GM19468 (cell line): ENCODE measurements around the gene NSL1.
A peak's percentile ranks its signal among the peaks of the same experiment; 100 is the strongest.
"Not testable (repeated sequence)": the region's sequence is repeated elsewhere in the genome, so short reads cannot be mapped to it uniquely, and the experiment has no call there.

Experiments used
- ATAC-seq: cut with Tn5 transposase; IDR thresholded peaks from one replicate; pipeline ENCODE4 v1.9.1; 2021; ENCODE audit warnings: mild to moderate bottlenecking, moderate library complexity, moderate number of reproducible peaks; ENCODE audit not compliant: unreplicated experiment; ENCODE audit errors: extremely low read depth

NSL1 gene

DNA sequence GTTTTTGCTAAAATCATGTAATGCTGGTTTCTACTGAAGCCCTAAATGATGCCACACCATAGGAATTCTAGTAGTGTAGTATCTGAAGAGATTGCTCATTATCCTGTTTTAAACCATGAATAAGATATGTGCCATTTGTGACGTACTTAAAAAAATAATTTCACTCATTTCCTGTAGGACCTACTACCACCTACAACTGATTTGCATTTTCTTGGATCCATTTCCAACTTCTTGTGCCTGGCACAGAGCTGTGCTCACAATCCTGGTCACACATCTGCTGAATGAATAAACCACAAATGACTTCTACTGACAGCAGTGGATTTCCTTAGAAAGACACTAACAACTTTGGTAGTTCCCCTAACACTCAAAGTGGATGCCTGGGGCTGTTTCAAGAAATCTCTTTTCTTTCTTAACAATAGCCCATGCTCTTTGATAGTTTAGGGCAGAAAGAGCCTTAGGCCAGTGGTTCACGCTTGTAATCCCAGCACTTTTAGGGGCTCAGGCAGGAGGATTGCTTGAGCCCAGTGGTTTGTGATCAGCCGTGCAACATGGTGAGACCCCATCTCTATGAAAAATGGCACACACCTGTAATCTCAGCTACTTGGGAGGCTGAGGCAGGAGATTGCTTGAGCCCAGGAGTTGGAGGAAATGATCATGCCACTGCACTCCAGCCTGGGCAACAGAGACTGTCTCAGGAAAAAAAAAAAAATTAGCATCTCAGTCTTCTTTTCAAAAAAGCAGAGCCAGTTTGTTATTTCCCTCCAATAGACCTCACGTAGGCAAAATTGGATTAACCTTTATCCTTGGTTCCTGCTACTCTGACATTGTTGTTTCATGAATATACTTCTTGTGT, 78.9 kb downstream of the NSL1 start:
- no peak for ATAC-seq

GRCh38 chr1:212711974-212712373, 79.6 kb downstream of the NSL1 start:
- not testable (repeated sequence) for ATAC-seq

DNA sequence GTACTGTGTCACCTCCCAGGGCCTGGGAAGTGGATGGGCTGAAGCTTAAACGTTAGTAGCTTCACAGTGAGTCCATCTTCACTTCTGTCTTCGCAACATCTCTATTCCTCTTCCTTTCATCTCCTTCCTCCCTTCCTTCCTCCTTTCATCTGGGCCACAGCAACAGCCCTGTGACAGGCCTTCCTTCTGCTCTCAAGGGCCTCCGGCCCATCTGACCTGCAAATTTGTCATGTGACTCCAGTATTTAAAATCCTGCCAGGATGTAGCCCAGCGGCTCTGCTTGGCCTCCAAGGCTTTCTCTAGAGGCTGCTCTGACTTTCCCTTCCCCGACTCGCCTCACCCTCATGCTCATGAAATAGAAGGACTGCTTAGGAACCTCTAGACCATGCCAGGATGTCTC, 81.0 kb downstream of the NSL1 start:
- no peak for ATAC-seq

DNA sequence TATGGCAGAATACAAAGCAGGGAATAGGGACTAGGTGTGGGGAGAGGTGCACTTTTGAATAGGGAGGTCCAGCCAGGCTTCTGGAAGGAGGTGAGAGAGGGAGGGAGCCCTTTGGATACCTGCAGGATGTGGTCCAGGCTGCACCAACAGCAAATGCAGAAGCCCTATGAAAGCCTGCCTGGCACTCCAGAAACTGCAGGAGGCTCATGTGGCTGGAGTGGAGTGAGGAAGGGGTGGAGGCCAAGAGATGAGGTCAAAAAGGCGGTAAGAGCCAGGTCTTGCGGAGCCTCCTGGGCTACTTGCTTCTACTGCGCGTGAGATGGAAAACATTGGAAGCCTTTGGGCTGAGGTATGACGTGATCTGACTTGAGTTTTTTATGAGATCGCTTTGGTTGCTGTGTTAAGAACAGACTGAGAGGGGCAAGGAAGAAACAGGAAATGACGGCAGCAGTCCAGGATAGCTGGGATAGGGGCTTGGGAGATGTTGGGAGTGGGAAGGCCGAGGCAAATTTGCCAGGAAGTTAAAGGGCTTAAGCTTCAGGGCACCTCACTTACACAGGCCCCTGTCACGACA, 87.5 kb downstream of the NSL1 start:
- ATAC-seq = no peak

DNA sequence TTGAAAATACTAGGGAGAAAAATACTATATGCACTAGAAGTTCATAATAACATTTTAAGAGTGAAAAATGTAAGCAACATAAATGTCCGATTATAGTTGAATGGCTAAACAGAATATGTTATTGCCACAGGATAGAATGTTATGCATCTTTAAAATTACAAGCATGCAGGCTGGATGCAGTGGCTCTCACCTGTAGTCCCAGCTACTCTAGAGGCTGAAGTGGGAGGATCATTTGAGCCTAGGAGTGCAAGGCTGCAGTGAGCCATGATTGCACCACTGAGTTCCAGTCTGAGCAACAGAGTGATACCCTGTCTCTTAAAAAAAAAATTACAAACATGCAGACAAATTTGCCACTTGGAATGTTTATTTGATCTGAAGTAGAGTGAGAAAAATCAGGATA, 88.9 kb downstream of the NSL1 start:
- ATAC-seq = no peak

GRCh38 chr1:212701910-212702309, 89.7 kb downstream of the NSL1 start:
- ATAC-seq = no peak

GRCh38 chr1:212700892-212701819, 90.4 kb downstream of the NSL1 start:
- ATAC-seq = peak; percentile 22

- ATAC-seq = no peak
Measured at GRCh38 chr1:212700223-212700891, 91.2 kb downstream of the NSL1 start.

DNA sequence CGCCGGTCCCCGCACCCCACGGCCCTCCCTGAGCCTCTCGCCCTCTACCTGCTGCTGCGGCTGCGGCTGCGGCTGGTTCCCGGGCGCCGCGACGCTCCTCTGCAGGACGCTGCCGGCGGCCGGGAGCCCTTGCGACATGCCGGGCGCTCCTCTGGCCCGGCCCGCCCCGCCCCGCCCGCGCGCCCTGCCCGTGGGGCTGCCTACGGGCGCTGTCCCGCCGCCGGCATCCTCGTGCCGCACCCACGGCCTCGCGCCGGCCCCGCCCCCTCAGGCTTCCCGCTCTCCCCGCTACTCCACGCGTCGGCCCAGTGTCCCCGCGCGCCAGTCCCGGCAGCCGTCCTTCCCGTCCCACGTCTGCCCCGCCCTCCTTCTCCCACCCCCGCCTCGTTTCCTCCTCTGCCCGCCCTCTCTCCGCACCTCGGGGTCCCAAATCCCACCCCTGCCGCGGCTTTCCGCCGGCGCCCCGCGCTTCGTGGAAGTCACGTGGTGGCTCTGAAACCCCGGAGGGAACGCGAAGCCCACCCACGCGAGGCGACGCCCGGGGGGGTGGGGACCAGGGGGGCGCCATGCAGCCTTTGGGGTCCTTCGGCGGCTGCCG, 91.9 kb downstream of the NSL1 start, which contains the start of gene BATF3:
BATF3 (minus strand) TSS at position 216 of the 598 bp plus-strand sequence; CDS start at position 138, 78 bp downstream.
- no peak for ATAC-seq

GRCh38 chr1:212699104-212699624, 92.4 kb downstream of the NSL1 start:
- no peak for ATAC-seq

- ATAC-seq = no peak
Measured at GRCh38 chr1:212698467-212699103, 93.0 kb downstream of the NSL1 start.

GRCh38 chr1:212696721-212697331, 94.8 kb downstream of the NSL1 start:
- ATAC-seq = no peak

DNA sequence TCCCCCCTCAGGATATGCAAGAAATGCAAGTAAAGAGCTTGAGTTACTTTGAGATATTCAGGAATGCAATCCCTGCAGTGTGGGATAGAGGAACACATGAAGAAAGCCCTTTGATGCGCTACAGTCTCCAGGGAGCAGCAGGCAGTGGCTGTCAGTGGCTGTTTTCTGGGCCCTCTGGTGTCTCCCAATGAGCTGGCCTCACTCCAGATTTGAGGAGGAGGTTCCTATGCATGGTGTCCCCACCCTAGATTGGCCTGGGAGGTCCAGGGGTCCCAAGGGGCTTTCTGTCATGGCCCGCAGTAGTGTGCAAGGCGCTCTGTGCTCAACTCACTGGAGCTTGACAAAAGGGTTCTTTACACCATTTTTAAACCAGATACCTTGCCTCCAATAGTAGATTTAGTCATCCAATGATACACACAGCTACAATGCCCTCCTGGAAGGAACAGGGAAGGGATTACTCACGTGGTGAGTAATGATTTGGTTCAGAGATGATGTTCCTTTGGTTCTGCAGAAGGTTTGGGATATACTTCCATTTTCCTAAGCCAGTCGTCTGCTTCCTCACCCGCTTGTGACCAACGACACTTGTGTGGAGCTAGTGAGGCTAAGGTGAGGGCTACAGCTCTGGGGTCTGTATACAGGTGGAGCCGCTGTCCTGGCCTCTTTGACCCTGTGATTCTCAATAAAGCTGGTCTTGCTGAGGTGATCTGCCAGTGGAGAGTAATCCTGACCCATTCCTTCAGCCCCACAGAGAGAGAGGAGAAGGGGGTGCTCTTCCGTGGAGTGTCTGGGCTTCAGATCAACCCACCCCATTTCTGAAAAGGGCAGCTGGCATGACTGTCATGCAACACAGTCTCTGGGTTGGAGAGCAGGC, 98.6 kb downstream of the NSL1 start:
- no peak for ATAC-seq

DNA sequence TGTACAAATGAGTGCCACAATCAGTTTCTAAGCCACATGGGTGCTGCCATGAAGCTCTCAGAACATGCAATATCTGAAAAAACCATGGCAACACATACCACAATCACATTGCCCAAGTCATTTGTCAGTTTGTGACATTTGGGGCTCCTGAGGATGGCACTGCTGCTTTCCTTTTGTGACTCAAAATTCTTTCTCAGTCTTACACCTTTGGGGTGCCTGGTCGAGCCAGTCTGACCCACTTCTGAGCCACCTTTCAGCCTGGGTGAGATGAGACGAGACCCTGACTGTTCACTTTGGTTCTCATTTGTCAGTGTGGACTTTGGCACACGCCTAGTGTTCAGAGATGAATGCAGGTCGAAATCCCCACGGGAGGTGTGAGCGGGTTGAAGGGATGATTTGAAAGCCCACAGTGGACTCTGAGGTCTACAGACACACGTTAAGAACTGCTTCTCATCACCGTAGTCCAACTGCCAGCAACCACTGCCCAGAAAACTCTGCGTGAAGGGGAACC, 100.0 kb downstream of the NSL1 start:
- ATAC-seq = peak; percentile 29

GRCh38 chr1:212690816-212691403, 100.7 kb downstream of the NSL1 start:
- ATAC-seq = no peak

- ATAC-seq = no peak
Measured at GRCh38 chr1:212689758-212690529, 101.6 kb downstream of the NSL1 start.
